ENCODE measurements around the gene VDR.

Gene VDR

GRCh38 chr12:47884501-47884900 lies 20.3 kb downstream of the VDR start:
- TF ChIP-seq YY1 (IDR thresholded peaks at IDR 0.05; ENCODE audit: insufficient read depth, insufficient read length) = no peak
- H3K4me3 ChIP-seq (ENCODE audit: insufficient read length, low read depth) = no peak overlapping the region
- H3K9me3 ChIP-seq (ENCODE audit: insufficient read depth, low read length) = no peaks in the 10 kb centered on the region
- H3K27me3 ChIP-seq (ENCODE audit: insufficient read depth, insufficient read length) = peaks cover 9% of the 10 kb centered on the region
- H3K36me3 ChIP-seq (ENCODE audit: insufficient read depth, insufficient read length, low read length) = no peaks in the 10 kb centered on the region
- peaks cover 4% of the 10 kb centered on the region for H3K4me1 ChIP-seq (ENCODE audit: insufficient read depth, insufficient read length)
- no peak for DNase-seq (ENCODE audit: low read depth, low spot score)
- H3K9ac ChIP-seq (ENCODE audit: insufficient read length, low read depth) = no peak overlapping the region

GRCh38 chr12:47883663-47884195 lies 21.1 kb downstream of the VDR start:
- no peak for DNase-seq (ENCODE audit: low read depth, low spot score)
- Histone ChIP-seq H3K9me3 (ENCODE audit: insufficient read depth, low read length) (no peaks in the 10 kb centered on the region), H3K9ac (ENCODE audit: insufficient read length, low read depth) (no peak overlapping the region), H3K4me1 (ENCODE audit: insufficient read depth, insufficient read length) (peaks cover 4% of the 10 kb centered on the region), H3K36me3 (ENCODE audit: insufficient read depth, insufficient read length, low read length) (no peaks in the 10 kb centered on the region), H3K27me3 (ENCODE audit: insufficient read depth, insufficient read length) (peaks cover 9% of the 10 kb centered on the region), H3K4me3 (ENCODE audit: insufficient read length, low read depth) (no peak overlapping the region)
- TF ChIP-seq ZNF274 (IDR thresholded peaks at IDR 0.05; ENCODE audit: low read depth, low read length) (no peak), SUZ12 (IDR thresholded peaks at IDR 0.05; ENCODE audit: extremely low read depth, insufficient read depth, insufficient read length) (no peak), YY1 (IDR thresholded peaks at IDR 0.05; ENCODE audit: insufficient read depth, insufficient read length) (no peak)

- Histone ChIP-seq H3K36me3 (ENCODE audit: insufficient read depth, insufficient read length, low read length) (no peaks in the 10 kb centered on the region), H3K4me3 (ENCODE audit: insufficient read length, low read depth) (no peak overlapping the region), H3K4me1 (ENCODE audit: insufficient read depth, insufficient read length) (peaks cover 4% of the 10 kb centered on the region), H3K27me3 (ENCODE audit: insufficient read depth, insufficient read length) (peaks cover 9% of the 10 kb centered on the region), H3K9ac (ENCODE audit: insufficient read length, low read depth) (no peak overlapping the region), H3K9me3 (ENCODE audit: insufficient read depth, low read length) (no peaks in the 10 kb centered on the region)
- no peak for TF ChIP-seq ZNF274 (IDR thresholded peaks at IDR 0.05; ENCODE audit: low read depth, low read length)
- TF ChIP-seq YY1 (IDR thresholded peaks at IDR 0.05; ENCODE audit: insufficient read depth, insufficient read length) = no peak
- TF ChIP-seq SUZ12 (IDR thresholded peaks at IDR 0.05; ENCODE audit: extremely low read depth, insufficient read depth, insufficient read length) = no peak
- no peak for DNase-seq (ENCODE audit: low read depth, low spot score)
Measured at GRCh38 chr12:47882781-47883546, 21.8 kb downstream of the VDR start.

GRCh38 chr12:47881826-47882427 lies 22.9 kb downstream of the VDR start:
- DNase-seq (ENCODE audit: low read depth, low spot score) = no peak
- TF ChIP-seq YY1 (IDR thresholded peaks at IDR 0.05; ENCODE audit: insufficient read depth, insufficient read length) (no peak), ZNF274 (IDR thresholded peaks at IDR 0.05; ENCODE audit: low read depth, low read length) (no peak), SUZ12 (IDR thresholded peaks at IDR 0.05; ENCODE audit: extremely low read depth, insufficient read depth, insufficient read length) (no peak)
- peaks cover 4% of the 10 kb centered on the region for H3K4me1 ChIP-seq (ENCODE audit: insufficient read depth, insufficient read length)
- H3K9ac ChIP-seq (ENCODE audit: insufficient read length, low read depth) = no peak overlapping the region
- no peaks in the 10 kb centered on the region for H3K36me3 ChIP-seq (ENCODE audit: insufficient read depth, insufficient read length, low read length)
- no peaks in the 10 kb centered on the region for H3K9me3 ChIP-seq (ENCODE audit: insufficient read depth, low read length)
- H3K4me3 ChIP-seq (ENCODE audit: insufficient read length, low read depth) = no peak overlapping the region
- H3K27me3 ChIP-seq (ENCODE audit: insufficient read depth, insufficient read length) = peaks cover 9% of the 10 kb centered on the region

- peaks cover 7% of the 10 kb centered on the region for H3K27me3 ChIP-seq (ENCODE audit: insufficient read depth, insufficient read length)
- no peaks in the 10 kb centered on the region for H3K9me3 ChIP-seq (ENCODE audit: insufficient read depth, low read length)
- H3K4me1 ChIP-seq (ENCODE audit: insufficient read depth, insufficient read length) = peaks cover 4% of the 10 kb centered on the region
- no peaks in the 10 kb centered on the region for H3K36me3 ChIP-seq (ENCODE audit: insufficient read depth, insufficient read length, low read length)
- no peak overlapping the region for H3K4me3 ChIP-seq (ENCODE audit: insufficient read length, low read depth)
- DNase-seq (ENCODE audit: low read depth, low spot score) = no peak
- no peak overlapping the region for H3K9ac ChIP-seq (ENCODE audit: insufficient read length, low read depth)
- no peak for TF ChIP-seq SUZ12 (IDR thresholded peaks at IDR 0.05; ENCODE audit: extremely low read depth, insufficient read depth, insufficient read length)
- TF ChIP-seq ZNF274 (IDR thresholded peaks at IDR 0.05; ENCODE audit: low read depth, low read length) = no peak
- no peak for TF ChIP-seq YY1 (IDR thresholded peaks at IDR 0.05; ENCODE audit: insufficient read depth, insufficient read length)
Measured at GRCh38 chr12:47881051-47881450, 23.7 kb downstream of the VDR start.

DNA sequence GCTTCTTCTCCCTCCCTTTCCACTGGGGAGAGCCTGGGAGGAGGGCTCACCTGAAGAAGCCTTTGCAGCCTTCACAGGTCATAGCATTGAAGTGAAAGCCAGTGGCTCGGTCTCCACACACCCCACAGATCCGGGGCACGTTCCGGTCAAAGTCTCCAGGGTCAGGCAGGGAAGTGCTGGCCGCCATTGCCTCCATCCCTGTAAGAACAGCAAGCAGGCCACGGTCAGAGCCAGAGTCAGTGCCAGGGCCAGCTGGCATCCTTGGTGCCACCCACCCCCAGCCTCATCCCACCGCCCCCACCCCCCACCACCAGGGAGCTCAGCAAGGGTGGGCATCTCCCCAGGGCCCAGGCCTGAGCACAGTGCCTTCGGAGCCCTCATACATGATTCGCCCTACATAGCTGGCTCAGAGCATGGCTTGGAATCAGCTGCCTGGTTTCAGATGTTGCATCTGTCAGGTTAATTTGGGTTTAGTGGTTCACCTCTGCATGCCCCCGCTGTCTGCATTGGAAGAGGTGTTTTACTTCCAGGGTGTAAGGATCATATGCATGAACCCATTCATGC lies 25.8 kb downstream of the VDR start:
- no peaks in the 10 kb centered on the region for H3K9me3 ChIP-seq (ENCODE audit: insufficient read depth, low read length)
- no peak for TF ChIP-seq ZNF274 (IDR thresholded peaks at IDR 0.05; ENCODE audit: low read depth, low read length)
- no peak for TF ChIP-seq SUZ12 (IDR thresholded peaks at IDR 0.05; ENCODE audit: extremely low read depth, insufficient read depth, insufficient read length)
- no peak for TF ChIP-seq YY1 (IDR thresholded peaks at IDR 0.05; ENCODE audit: insufficient read depth, insufficient read length)
- H3K4me3 ChIP-seq (ENCODE audit: insufficient read length, low read depth) = no peak overlapping the region
- no peak for DNase-seq (ENCODE audit: low read depth, low spot score)
- H3K9ac ChIP-seq (ENCODE audit: insufficient read length, low read depth) = no peak overlapping the region
- H3K27me3 ChIP-seq (ENCODE audit: insufficient read depth, insufficient read length) = peaks cover 2% of the 10 kb centered on the region
- no peaks in the 10 kb centered on the region for H3K36me3 ChIP-seq (ENCODE audit: insufficient read depth, insufficient read length, low read length)
- H3K4me1 ChIP-seq (ENCODE audit: insufficient read depth, insufficient read length) = peaks cover 4% of the 10 kb centered on the region

DNA sequence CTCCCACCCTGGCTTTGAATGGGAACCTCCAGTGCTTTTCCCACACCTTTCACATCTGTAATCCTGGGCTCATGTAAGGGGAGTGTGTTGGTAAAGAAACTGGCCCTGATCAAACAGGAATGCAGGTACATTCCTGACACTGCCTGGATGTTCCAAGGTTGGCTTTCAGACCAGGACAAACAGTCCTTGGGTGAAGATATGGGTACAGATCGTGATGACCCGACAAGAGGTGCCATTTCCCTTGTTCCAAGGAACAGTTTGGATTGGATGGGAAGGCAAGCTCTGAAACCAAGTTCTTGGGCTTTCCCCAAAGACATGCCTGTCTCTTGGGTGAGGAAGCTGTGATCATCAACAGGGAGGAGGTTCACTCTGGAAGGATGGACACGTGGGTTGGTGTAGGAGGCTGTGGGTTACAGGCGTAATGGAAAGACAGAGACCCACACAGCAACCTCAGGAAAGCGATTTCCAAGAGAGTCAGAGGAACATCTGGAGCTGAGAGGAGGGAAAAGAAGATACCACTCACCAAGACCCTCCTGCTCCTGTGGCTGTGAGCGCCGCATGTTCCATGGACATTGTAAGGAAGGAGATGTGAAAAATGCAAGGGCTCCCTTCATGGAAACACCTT lies 26.4 kb downstream of the VDR start:
- no peak for TF ChIP-seq SUZ12 (IDR thresholded peaks at IDR 0.05; ENCODE audit: extremely low read depth, insufficient read depth, insufficient read length)
- TF ChIP-seq YY1 (IDR thresholded peaks at IDR 0.05; ENCODE audit: insufficient read depth, insufficient read length) = no peak
- TF ChIP-seq ZNF274 (IDR thresholded peaks at IDR 0.05; ENCODE audit: low read depth, low read length) = no peak
- no peak for DNase-seq (ENCODE audit: low read depth, low spot score)
- Histone ChIP-seq H3K27me3 (ENCODE audit: insufficient read depth, insufficient read length) (peaks cover 2% of the 10 kb centered on the region), H3K36me3 (ENCODE audit: insufficient read depth, insufficient read length, low read length) (no peaks in the 10 kb centered on the region), H3K9ac (ENCODE audit: insufficient read length, low read depth) (no peak overlapping the region), H3K9me3 (ENCODE audit: insufficient read depth, low read length) (no peaks in the 10 kb centered on the region), H3K4me1 (ENCODE audit: insufficient read depth, insufficient read length) (peaks cover 4% of the 10 kb centered on the region), H3K4me3 (ENCODE audit: insufficient read length, low read depth) (no peak overlapping the region)

All from NT2/D1 (cell line).